A549 (cell line): ENCODE data around the gene ITGAL. TPM values are rescaled to one million over a fixed set of nuclear protein-coding genes. Genes with fewer than 3 reads are reported as not detected.
"Not testable (repeated sequence)": the region's sequence is repeated elsewhere in the genome, so short reads cannot be mapped to it uniquely, and the experiment has no call there.

Experiments
- ATAC-seq, 2 experiments: fragments of 200-7000 bp in 1 of 2; fragments of >200 bp in 1 of 2; cut with Nextera tagmentation in 1 of 2; cut with Tn5 transposase in 1 of 2; 3 replicates each; pipeline versions ENCODE4 v1.8.0 to v1.9.1; 2018 to 2020; ENCODE audit warnings: mild to moderate bottlenecking in 1 of 2, moderate library complexity in 1 of 2
- CTCF ChIA-PET: fragments of 300-600 bp; sonication (Branson Sonifier 250); formaldehyde crosslinking; extraction: SDS; loops from one replicate; lab custom pipeline; 2021; ENCODE audit warnings: antibody characterized with exemption, inconsistent platforms; lab: Yijun Ruan, JAX
- POLR2A ChIA-PET: fragments of 350-600 bp; formaldehyde crosslinking; extraction: SDS; loops from one replicate; lab custom pipeline; 2021; ENCODE audit warnings: antibody characterized with exemption, inconsistent platforms; lab: Yijun Ruan, JAX
- DNase-seq, 2 experiments: peaks; one replicate each; pipeline versions ENCODE4 v3.0.0 to v3.0.0-alpha.2; 2011 to 2016; ENCODE audit warnings: low read depth in 1 of 2, low spot score in 1 of 2
- FAIRE-seq: peaks from 2 replicates; lab custom pipeline; 2011; peaks lifted over from hg19 to GRCh38; lab: Jason Lieb, UNC
- H3K27ac ChIP-seq, 2 experiments: fragments of >200 bp; sonication (Bioruptor Twin); formaldehyde crosslinking; 3 replicates each; pipeline ENCODE4 v1.5.1; 2016 to 2017
- H3K4me1 ChIP-seq: fragments of >200 bp; sonication (Bioruptor Twin); formaldehyde crosslinking; 3 replicates; pipeline ENCODE4 v1.6.1; 2016
- H3K4me2 ChIP-seq: fragments of >200 bp; sonication (Bioruptor Twin); formaldehyde crosslinking; 3 replicates; pipeline ENCODE4 v1.6.1; 2016
- H3K4me3 ChIP-seq: fragments of >200 bp; sonication (Bioruptor Twin); formaldehyde crosslinking; 3 replicates; pipeline ENCODE4 v1.5.1; 2016
- H3K9me3 ChIP-seq: fragments of >200 bp; sonication (Bioruptor Twin); formaldehyde crosslinking; 3 replicates; pipeline ENCODE4 v1.6.1; 2016
- BHLHE40 ChIP-seq: IDR thresholded peaks from 2 replicates; pipeline ENCODE4 v1.6.1; 2012; ENCODE audit warnings: low read depth, low read length, inconsistent platforms
- CHD4 ChIP-seq: fragments of 200-600 bp; sonication (generic); IDR thresholded peaks from 2 replicates; pipeline ENCODE4 v1.6.1; 2016; ENCODE audit warnings: antibody characterized with exemption, mild to moderate bottlenecking, borderline replicate concordance
- ESRRA ChIP-seq: fragments of 150-350 bp; IDR thresholded peaks from 2 replicates; pipeline ENCODE4 v1.6.1; 2014; ENCODE audit warnings: mild to moderate bottlenecking, low read length, borderline replicate concordance
- HES2 ChIP-seq: fragments of >200 bp; sonication (Bioruptor Twin); formaldehyde crosslinking; IDR thresholded peaks from 2 replicates; pipeline ENCODE4 v1.6.1; 2016
- HEYL ChIP-seq: fragments of 250-450 bp; sonication (Bioruptor Pico); IDR thresholded peaks from 2 replicates; pipeline ENCODE4 v1.8.0; 2021; ENCODE audit warnings: mild to moderate bottlenecking, moderate library complexity
- JUNB ChIP-seq: fragments of >200 bp; sonication (Bioruptor Twin); formaldehyde crosslinking; IDR thresholded peaks from 2 replicates; pipeline ENCODE4 v1.6.1; 2016
- MAZ ChIP-seq: fragments of 150-350 bp; IDR thresholded peaks from 2 replicates; pipeline ENCODE4 v1.6.1; 2014; ENCODE audit warnings: antibody characterized with exemption, low read depth, low read length, borderline replicate concordance
- MYC ChIP-seq: IDR thresholded peaks from 2 replicates; pipeline ENCODE4 v1.6.1; 2012; ENCODE audit warnings: mild to moderate bottlenecking, inconsistent platforms, low read length, improper control_type of control experiment, borderline replicate concordance
- NPAS2 ChIP-seq: fragments of 250-450 bp; sonication (Bioruptor Pico); IDR thresholded peaks from 2 replicates; pipeline ENCODE4 v1.8.0; 2022; ENCODE audit warnings: mild to moderate bottlenecking, moderate library complexity, borderline replicate concordance
- PHF8 ChIP-seq: fragments of 200-600 bp; sonication (generic); IDR thresholded peaks from 2 replicates; pipeline ENCODE4 v1.6.1; 2016; ENCODE audit warnings: low read depth, mild to moderate bottlenecking, antibody characterized with exemption, moderate library complexity, borderline replicate concordance
- RARB ChIP-seq: fragments of 250-450 bp; sonication (Bioruptor Pico); IDR thresholded peaks from 2 replicates; pipeline ENCODE4 v1.8.0; 2021; ENCODE audit warnings: mild to moderate bottlenecking, moderate library complexity
- ZFP36 ChIP-seq: fragments of 450-650 bp; IDR thresholded peaks from 2 replicates; pipeline ENCODE4 v1.6.1; 2014; ENCODE audit warnings: borderline replicate concordance; ENCODE audit not compliant: partially characterized antibody
- ZNF302 ChIP-seq: fragments of 250-450 bp; sonication (Bioruptor Pico); IDR thresholded peaks from 2 replicates; pipeline ENCODE4 v1.9.0; 2021; ENCODE audit warnings: inconsistent platforms, mild to moderate bottlenecking, moderate library complexity
- WGBS: methylation state at CpG from one replicate; pipeline ENCODE4 v1.1.6; 2017; ENCODE audit errors: missing lambda C conversion rate; 5-methylcytosine and 5-hydroxymethylcytosine counted together
- polyA plus RNA-seq, 4 experiments: library from polyadenylated mRNA; depleted of rRNA in 3 of 4; stranded (reverse); fragments of >200 nt; fragmentation: RNase III in 1 of 4; extraction: RNeasy Plus Mini Kit Qiagen cat#74134 plus additional on column Dnase treatment in 1 of 4; gene quantifications; 2 replicates in 3 of 4; 3 replicates in 1 of 4; pipeline ENCODE4 v1.2.3, GENCODE V29; 2011 to 2017
- TF ChIP-seq, protein P1 (sequence below): IDR thresholded peaks from 2 replicates; pipeline ENCODE4 v1.6.1; 2012
- TF ChIP-seq, protein P2 (sequence below): IDR thresholded peaks from 2 replicates; pipeline ENCODE4 v1.6.1; 2012; ENCODE audit warnings: low read depth, borderline replicate concordance
- TF ChIP-seq, protein P3 (sequence below): fragments of 200-600 bp; sonication (generic); IDR thresholded peaks from 2 replicates; pipeline ENCODE4 v1.6.1; 2016; ENCODE audit warnings: antibody characterized with exemption, mild to moderate bottlenecking, moderate library complexity
- TF ChIP-seq, protein P4 (sequence below): fragments of 250-450 bp; sonication (Bioruptor Pico); IDR thresholded peaks from 2 replicates; pipeline ENCODE4 v1.5.0; 2020; ENCODE audit warnings: low read depth, mild to moderate bottlenecking, moderate library complexity

Gene ITGAL
- polyA plus RNA-seq, 2 of the 4 experiments (the other 2 are of a cell fraction), result 0.17 to 0.94 TPM

DNA sequence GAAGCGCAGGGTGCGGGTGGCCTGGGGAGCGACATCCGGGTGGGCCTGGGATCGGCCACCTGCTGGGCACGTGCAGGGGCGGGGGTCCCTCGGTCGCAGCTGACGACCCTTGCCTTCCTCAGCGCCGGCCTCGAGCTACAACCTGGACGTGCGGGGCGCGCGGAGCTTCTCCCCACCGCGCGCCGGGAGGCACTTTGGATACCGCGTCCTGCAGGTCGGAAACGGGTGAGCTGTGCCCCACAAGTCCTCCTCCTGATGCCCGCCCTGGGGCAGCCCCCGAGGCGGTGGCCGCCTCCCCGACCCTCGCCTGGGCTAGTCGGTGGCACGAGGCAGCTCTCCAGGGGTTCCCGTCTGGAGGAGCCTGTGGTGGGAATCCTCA lies 1.5 kb downstream of the ITGAL start:
- WGBS, result 78% methylated on average over 23 of the region's 35 CpGs
- no peak for FAIRE-seq
- H3K4me3 ChIP-seq, result no peak overlapping the region
- TF ChIP-seq, protein P1, sequence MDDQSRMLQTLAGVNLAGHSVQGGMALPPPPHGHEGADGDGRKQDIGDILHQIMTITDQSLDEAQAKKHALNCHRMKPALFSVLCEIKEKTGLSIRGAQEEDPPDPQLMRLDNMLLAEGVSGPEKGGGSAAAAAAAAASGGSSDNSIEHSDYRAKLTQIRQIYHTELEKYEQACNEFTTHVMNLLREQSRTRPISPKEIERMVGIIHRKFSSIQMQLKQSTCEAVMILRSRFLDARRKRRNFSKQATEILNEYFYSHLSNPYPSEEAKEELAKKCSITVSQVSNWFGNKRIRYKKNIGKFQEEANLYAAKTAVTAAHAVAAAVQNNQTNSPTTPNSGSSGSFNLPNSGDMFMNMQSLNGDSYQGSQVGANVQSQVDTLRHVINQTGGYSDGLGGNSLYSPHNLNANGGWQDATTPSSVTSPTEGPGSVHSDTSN, result no peak
- TF ChIP-seq ZNF302 (CRISPR knock-in tag) (no peak), HEYL (no peak), PHF8 (no peak), ZFP36 (no peak)
- TF ChIP-seq, all 56 proteins: peak for 0
- Histone ChIP-seq H3K27ac (no peak overlapping the region), H3K4me1 (no peaks in the 10 kb centered on the region), H3K9me3 (no peaks in the 10 kb centered on the region), H3K4me2 (no peak overlapping the region)
- CTCF ChIA-PET, result interaction anchor here (1.2 kb wide), 2 partner anchors 24 to 44 kb away, joined by 5 read pairs; partner anchors contain the start of gene DCTPP1
- DNase-seq (no peak), ATAC-seq (no peak; a peak in 2 of 6 replicates)
- POLR2A ChIA-PET, result no interaction called here

DNA sequence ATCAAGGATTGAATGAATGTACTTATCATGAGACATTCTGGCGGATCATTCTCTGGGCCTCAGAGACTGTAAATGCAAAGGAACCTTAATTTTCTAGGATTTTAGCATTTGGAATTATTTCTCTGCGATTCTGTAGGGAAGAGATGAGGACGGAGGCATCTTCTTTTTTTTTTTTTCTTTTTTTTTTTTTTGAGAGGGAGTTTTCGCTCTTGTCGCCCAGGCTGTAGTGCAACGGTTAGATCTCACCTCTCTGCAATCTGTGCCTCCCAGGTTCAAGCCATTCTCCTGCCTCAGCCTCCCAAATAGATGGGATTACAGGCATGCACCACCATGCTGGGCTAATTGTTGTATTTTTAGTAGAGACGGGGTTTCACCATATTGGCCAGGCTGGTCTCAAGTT lies 2.1 kb downstream of the ITGAL start:
- DNase-seq, result no peak
- POLR2A ChIA-PET, result no interaction called here

DNA sequence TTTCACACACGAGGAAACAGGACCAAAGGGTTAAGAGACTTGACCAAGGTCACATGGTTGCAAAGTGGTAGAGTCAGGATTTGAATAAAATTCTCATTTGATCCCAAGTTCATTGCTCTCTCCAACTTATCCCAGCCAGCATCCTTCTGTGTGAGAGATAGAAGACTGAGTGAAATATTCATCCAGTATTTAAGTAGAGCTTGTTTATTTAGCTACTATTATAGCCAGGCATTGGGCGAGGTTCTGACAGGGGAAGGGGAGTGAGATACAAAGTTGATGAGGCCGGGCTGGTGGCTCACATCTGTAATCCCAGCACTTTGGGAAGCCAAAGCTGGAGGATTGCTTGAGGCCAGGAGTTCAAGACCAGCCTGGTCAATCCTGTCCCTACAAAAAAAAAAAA lies 4.4 kb downstream of the ITGAL start:
- 29% methylated on average over 3 of the region's 3 CpGs for WGBS
- Histone ChIP-seq H3K4me2 (no peak overlapping the region), H3K4me3 (no peak overlapping the region), H3K27ac (no peak overlapping the region), H3K9me3 (no peaks in the 10 kb centered on the region), H3K4me1 (no peaks in the 10 kb centered on the region)
- no peak for TF ChIP-seq CHD4
- TF ChIP-seq NPAS2 (CRISPR knock-in tag), result no peak
- no peak for TF ChIP-seq RARB
- no peak for TF ChIP-seq ESRRA
- ChIA-PET CTCF (interaction anchor here (0.6 to 1.2 kb wide), 4 partner anchors 10 to 80 kb away, joined by 3 read pairs; no protein-coding TSS in a partner anchor), POLR2A (no interaction called here)
- DNase-seq, result no peak
- no peak for FAIRE-seq
- ATAC-seq, result no peak

More for the DNA sequence above, 2.1 kb downstream of the ITGAL start:
- Histone ChIP-seq H3K4me2 (no peak overlapping the region), H3K9me3 (no peaks in the 10 kb centered on the region), H3K27ac (no peak overlapping the region), H3K4me3 (no peak overlapping the region), H3K4me1 (no peaks in the 10 kb centered on the region)
- FAIRE-seq (no peak), ATAC-seq (no peak)
- 87% methylated on average over 7 of the region's 7 CpGs for WGBS
- CTCF ChIA-PET, result interaction anchor here (1.2 kb wide), 2 partner anchors 25 kb away, joined by 4 to 5 read pairs; no protein-coding TSS in a partner anchor
- TF ChIP-seq JUNB, result no peak
- no peak for TF ChIP-seq NPAS2 (CRISPR knock-in tag)
- no peak for TF ChIP-seq HES2
- no peak for TF ChIP-seq MYC
- TF ChIP-seq, protein P2, sequence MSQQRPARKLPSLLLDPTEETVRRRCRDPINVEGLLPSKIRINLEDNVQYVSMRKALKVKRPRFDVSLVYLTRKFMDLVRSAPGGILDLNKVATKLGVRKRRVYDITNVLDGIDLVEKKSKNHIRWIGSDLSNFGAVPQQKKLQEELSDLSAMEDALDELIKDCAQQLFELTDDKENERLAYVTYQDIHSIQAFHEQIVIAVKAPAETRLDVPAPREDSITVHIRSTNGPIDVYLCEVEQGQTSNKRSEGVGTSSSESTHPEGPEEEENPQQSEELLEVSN, result no peak
- no peak for TF ChIP-seq BHLHE40
- TF ChIP-seq, protein P3, sequence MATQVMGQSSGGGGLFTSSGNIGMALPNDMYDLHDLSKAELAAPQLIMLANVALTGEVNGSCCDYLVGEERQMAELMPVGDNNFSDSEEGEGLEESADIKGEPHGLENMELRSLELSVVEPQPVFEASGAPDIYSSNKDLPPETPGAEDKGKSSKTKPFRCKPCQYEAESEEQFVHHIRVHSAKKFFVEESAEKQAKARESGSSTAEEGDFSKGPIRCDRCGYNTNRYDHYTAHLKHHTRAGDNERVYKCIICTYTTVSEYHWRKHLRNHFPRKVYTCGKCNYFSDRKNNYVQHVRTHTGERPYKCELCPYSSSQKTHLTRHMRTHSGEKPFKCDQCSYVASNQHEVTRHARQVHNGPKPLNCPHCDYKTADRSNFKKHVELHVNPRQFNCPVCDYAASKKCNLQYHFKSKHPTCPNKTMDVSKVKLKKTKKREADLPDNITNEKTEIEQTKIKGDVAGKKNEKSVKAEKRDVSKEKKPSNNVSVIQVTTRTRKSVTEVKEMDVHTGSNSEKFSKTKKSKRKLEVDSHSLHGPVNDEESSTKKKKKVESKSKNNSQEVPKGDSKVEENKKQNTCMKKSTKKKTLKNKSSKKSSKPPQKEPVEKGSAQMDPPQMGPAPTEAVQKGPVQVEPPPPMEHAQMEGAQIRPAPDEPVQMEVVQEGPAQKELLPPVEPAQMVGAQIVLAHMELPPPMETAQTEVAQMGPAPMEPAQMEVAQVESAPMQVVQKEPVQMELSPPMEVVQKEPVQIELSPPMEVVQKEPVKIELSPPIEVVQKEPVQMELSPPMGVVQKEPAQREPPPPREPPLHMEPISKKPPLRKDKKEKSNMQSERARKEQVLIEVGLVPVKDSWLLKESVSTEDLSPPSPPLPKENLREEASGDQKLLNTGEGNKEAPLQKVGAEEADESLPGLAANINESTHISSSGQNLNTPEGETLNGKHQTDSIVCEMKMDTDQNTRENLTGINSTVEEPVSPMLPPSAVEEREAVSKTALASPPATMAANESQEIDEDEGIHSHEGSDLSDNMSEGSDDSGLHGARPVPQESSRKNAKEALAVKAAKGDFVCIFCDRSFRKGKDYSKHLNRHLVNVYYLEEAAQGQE, result no peak
- TF ChIP-seq, protein P4, sequence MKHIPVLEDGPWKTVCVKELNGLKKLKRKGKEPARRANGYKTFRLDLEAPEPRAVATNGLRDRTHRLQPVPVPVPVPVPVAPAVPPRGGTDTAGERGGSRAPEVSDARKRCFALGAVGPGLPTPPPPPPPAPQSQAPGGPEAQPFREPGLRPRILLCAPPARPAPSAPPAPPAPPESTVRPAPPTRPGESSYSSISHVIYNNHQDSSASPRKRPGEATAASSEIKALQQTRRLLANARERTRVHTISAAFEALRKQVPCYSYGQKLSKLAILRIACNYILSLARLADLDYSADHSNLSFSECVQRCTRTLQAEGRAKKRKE (CRISPR knock-in tag), result no peak
- no peak for TF ChIP-seq MAZ

DNA sequence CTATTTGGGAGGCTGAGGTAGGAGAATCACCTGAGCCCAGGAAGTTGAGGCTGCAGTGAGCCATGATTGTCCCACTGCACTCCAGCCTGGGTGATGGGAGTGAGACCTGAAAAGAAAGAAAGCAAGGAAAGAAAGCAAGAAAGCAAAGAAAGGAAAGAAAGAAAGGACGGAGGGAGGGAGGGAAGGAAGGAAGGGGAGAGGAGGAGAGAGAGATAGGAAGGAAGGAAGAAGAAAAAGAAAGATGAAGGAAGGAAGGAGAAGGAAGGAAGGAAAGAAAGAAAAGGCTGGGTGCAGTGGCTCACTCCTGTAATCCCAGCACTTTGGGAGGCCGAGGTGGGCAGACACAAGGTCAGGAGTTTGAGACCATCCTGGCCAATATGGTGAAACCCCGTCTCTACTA lies 5.2 kb downstream of the ITGAL start:
- H3K9me3 ChIP-seq, DNase-seq, H3K4me2 ChIP-seq, H3K27ac ChIP-seq, H3K4me3 ChIP-seq, H3K4me1 ChIP-seq, POLR2A ChIA-PET, FAIRE-seq, ATAC-seq: not testable (repeated sequence)
- 59% methylated on average over 3 of the region's 3 CpGs for WGBS
- CTCF ChIA-PET, result interaction anchor here (1.1 kb wide), 1 partner anchor 9 kb away, joined by 3 read pairs; no protein-coding TSS in a partner anchor
